ENCODE results near the gene OVOL2. TPM values are rescaled to one million over a fixed set of nuclear protein-coding genes. Genes with fewer than 3 reads are reported as not detected.

The OVOL2 gene
- total RNA-seq, 1 donor from 2014 or later: not detected

- no peaks in the 10 kb centered on the region for H3K36me3 Mint-ChIP-seq (ENCODE audit: low read depth)
- CTCF ChIA-PET: no interaction called here
- DNase-seq (no peak), ATAC-seq (ENCODE audit: low read depth) (no peak)
- intact Hi-C loops (cut with micrococcal nuclease): no loop called here
- POLR2A ChIA-PET: no interaction called here
- H3K4me3 Mint-ChIP-seq: no peak overlapping the region
- no peak for TF ChIP-seq CTCF (IDR thresholded peaks at IDR 0.05)
- no peaks in the 10 kb centered on the region for H3K4me1 Mint-ChIP-seq
- peaks cover 12% of the 10 kb centered on the region for H3K27me3 Mint-ChIP-seq
- H3K9me3 Mint-ChIP-seq: no peaks in the 10 kb centered on the region
- H3K27ac Mint-ChIP-seq: no peak overlapping the region
Measured at GRCh38 chr20:18066421-18067333, 9.0 kb upstream of the OVOL2 start.

GRCh38 chr20:18063676-18064075, 6.0 kb upstream of the OVOL2 start:
- H3K36me3 Mint-ChIP-seq (ENCODE audit: low read depth): no peaks in the 10 kb centered on the region
- ChIA-PET CTCF (no interaction called here), POLR2A (no interaction called here)
- H3K27me3 Mint-ChIP-seq: peaks cover 31% of the 10 kb centered on the region
- peaks cover 2% of the 10 kb centered on the region for H3K4me1 Mint-ChIP-seq
- DNase-seq: no peak
- no peak overlapping the region for H3K27ac Mint-ChIP-seq
- no peak overlapping the region for H3K4me3 Mint-ChIP-seq
- no peak for ATAC-seq (ENCODE audit: low read depth)
- no peak for TF ChIP-seq CTCF (IDR thresholded peaks at IDR 0.05)
- intact Hi-C loops (cut with micrococcal nuclease): no loop called here
- peaks cover 2% of the 10 kb centered on the region for H3K9me3 Mint-ChIP-seq

GRCh38 chr20:18059603-18060002, 1.9 kb upstream of the OVOL2 start:
- intact Hi-C loops (cut with micrococcal nuclease): no loop called here
- peaks cover 51% of the 10 kb centered on the region for H3K27me3 Mint-ChIP-seq
- TF ChIP-seq CTCF (IDR thresholded peaks at IDR 0.05): no peak
- POLR2A ChIA-PET: no interaction called here
- DNase-seq: no peak
- CTCF ChIA-PET: no interaction called here
- H3K9me3 Mint-ChIP-seq: peaks cover 2% of the 10 kb centered on the region
- no peak overlapping the region for H3K27ac Mint-ChIP-seq
- ATAC-seq (ENCODE audit: low read depth): no peak
- peaks cover 14% of the 10 kb centered on the region for H3K4me1 Mint-ChIP-seq
- H3K36me3 Mint-ChIP-seq (ENCODE audit: low read depth): no peaks in the 10 kb centered on the region
- H3K4me3 Mint-ChIP-seq: no peak overlapping the region

GRCh38 chr20:18058661-18059467, 1.1 kb upstream of the OVOL2 start:
- Mint-ChIP-seq H3K4me3 (peak overlapping the region; percentile 48), H3K36me3 (ENCODE audit: low read depth) (no peaks in the 10 kb centered on the region), H3K27me3 (peaks cover 53% of the 10 kb centered on the region), H3K9me3 (peaks cover 2% of the 10 kb centered on the region), H3K27ac (no peak overlapping the region), H3K4me1 (peaks cover 14% of the 10 kb centered on the region)
- ATAC-seq (ENCODE audit: low read depth) (no peak), DNase-seq (no peak)
- ChIA-PET POLR2A (no interaction called here), CTCF (no interaction called here)
- no peak for TF ChIP-seq CTCF (IDR thresholded peaks at IDR 0.05)
- intact Hi-C loops (cut with micrococcal nuclease): no loop called here

- ChIA-PET POLR2A (interaction anchor here (0.5 to 0.7 kb wide), 3 partner anchors 10 to 107 kb away, joined by 3 to 4 read pairs (median 4); no protein-coding TSS in a partner anchor), CTCF (interaction anchor here (1.3 kb wide), 1 partner anchor 10 kb away, joined by 4 read pairs; no protein-coding TSS in a partner anchor)
- intact Hi-C loops (cut with micrococcal nuclease): no loop called here
- no peak for ATAC-seq (ENCODE audit: low read depth)
- Mint-ChIP-seq H3K27ac (no peak overlapping the region), H3K4me3 (peak overlapping the region; percentile 48), H3K27me3 (peaks cover 58% of the 10 kb centered on the region), H3K9me3 (peaks cover 2% of the 10 kb centered on the region), H3K36me3 (ENCODE audit: low read depth) (no peaks in the 10 kb centered on the region), H3K4me1 (peaks cover 14% of the 10 kb centered on the region)
- no peak for DNase-seq
- no peak for TF ChIP-seq CTCF (IDR thresholded peaks at IDR 0.05)
Measured at GRCh38 chr20:18057994-18058349, 256 bp upstream of the OVOL2 start.
